NCI-H1694 treated with DMSO at 0.1 percent for 48 hours (cell line): ENCODE measurements around the gene COL4A4.
"Not testable (repeated sequence)": the region's sequence is repeated elsewhere in the genome, so short reads cannot be mapped to it uniquely, and the experiment has no call there.

Experiments
- DNase-seq: peaks from one replicate; lab custom pipeline; 2025; lab: John Stamatoyannopoulos, UW

COL4A4 gene

GRCh38 chr2:227115761-227116160 is 48.2 kb downstream of the COL4A4 start:
- no peak for DNase-seq

- DNase-seq: peak; percentile 84
Observed at GRCh38 chr2:227106845-227107759, 56.9 kb downstream of the COL4A4 start.

- DNase-seq: no peak
Observed at GRCh38 chr2:227103583-227103982, 60.4 kb downstream of the COL4A4 start.

GRCh38 chr2:227099340-227099739 is 64.7 kb downstream of the COL4A4 start:
- DNase-seq: no peak

- no peak for DNase-seq
Observed at GRCh38 chr2:227098162-227098515, 65.9 kb downstream of the COL4A4 start.

GRCh38 chr2:227097495-227098161 is 66.4 kb downstream of the COL4A4 start:
- no peak for DNase-seq

GRCh38 chr2:227095346-227095745 is 68.7 kb downstream of the COL4A4 start:
- DNase-seq: no peak

GRCh38 chr2:227082286-227082685 is 81.7 kb downstream of the COL4A4 start:
- DNase-seq: no peak

GRCh38 chr2:227079726-227080125 is 84.3 kb downstream of the COL4A4 start:
- DNase-seq: no peak

GRCh38 chr2:227065065-227065464 is 98.9 kb downstream of the COL4A4 start:
- not testable (repeated sequence) for DNase-seq

GRCh38 chr2:227058888-227059399 is 105.1 kb downstream of the COL4A4 start:
- no peak for DNase-seq

GRCh38 chr2:227057743-227058447 is 106.1 kb downstream of the COL4A4 start:
- no peak for DNase-seq

GRCh38 chr2:227057060-227057459 is 106.9 kb downstream of the COL4A4 start:
- no peak for DNase-seq

GRCh38 chr2:227054006-227054405 is 110.0 kb downstream of the COL4A4 start:
- peak; percentile 69 for DNase-seq

- DNase-seq: peak; percentile 70
Observed at GRCh38 chr2:227052879-227053278, 111.1 kb downstream of the COL4A4 start.

GRCh38 chr2:227043981-227044380 is 120.0 kb downstream of the COL4A4 start:
- no peak for DNase-seq

GRCh38 chr2:227038550-227039189 is 125.3 kb downstream of the COL4A4 start:
- DNase-seq: peak; percentile 84

GRCh38 chr2:227036527-227036926 is 127.5 kb downstream of the COL4A4 start:
- DNase-seq: no peak

GRCh38 chr2:227035711-227036367 is 128.2 kb downstream of the COL4A4 start:
- DNase-seq: no peak

- no peak for DNase-seq
Observed at GRCh38 chr2:227033471-227034148, 130.4 kb downstream of the COL4A4 start.

- DNase-seq: no peak
Observed at GRCh38 chr2:227031379-227031778, 132.6 kb downstream of the COL4A4 start.
